HepG2 (cell line): ENCODE data around the gene EMC8. TPM values are rescaled to one million over a fixed set of nuclear protein-coding genes. Genes with fewer than 3 reads are reported as not detected.
A peak's percentile ranks its signal among the peaks of the same experiment; 100 is the strongest.

Experiments
- ATAC-seq: fragments of 200-7000 bp; cut with Tn5 transposase; 3 replicates; pipeline ENCODE4 v1.9.1; 2020; ENCODE audit warnings: mild to moderate bottlenecking, moderate library complexity
- BruUV-seq: library from RNA; stranded (reverse); fragments of 400-500 nt; replicated peaks from 2 replicates; lab custom pipeline; 2021; lab: Mats Ljungman, UMichigan
- CTCF ChIA-PET: fragments of 300-600 bp; formaldehyde crosslinking; extraction: SDS; loops from one replicate; lab custom pipeline; 2021; ENCODE audit warnings: low total read pairs, inconsistent platforms, low intra/inter-chr PET ratio; lab: Yijun Ruan, JAX
- POLR2A ChIA-PET: fragments of 350-600 bp; sonication (Branson Sonifier 250); formaldehyde crosslinking; loops from one replicate; lab custom pipeline; 2020; ENCODE audit warnings: antibody characterized with exemption, inconsistent platforms; lab: Yijun Ruan, JAX
- DNase-seq: peaks from one replicate; pipeline ENCODE4 v3.0.0-alpha.2; 2015; ENCODE audit warnings: low spot score
- FAIRE-seq: peaks from 3 replicates; lab custom pipeline; 2011; peaks lifted over from hg19 to GRCh38; lab: Jason Lieb, UNC
- H2AFZ ChIP-seq: one replicate; pipeline ENCODE4 v1.6.1; 2011; ENCODE audit warnings: low read length, inconsistent platforms
- H3K27ac ChIP-seq: fragments of 300-600 bp; 3 replicates; pipeline ENCODE4 v1.8.0; 2011; ENCODE audit warnings: mixed run types, mild to moderate bottlenecking, mixed read lengths, low read length, inconsistent platforms; ENCODE audit not compliant: insufficient read depth; ENCODE audit errors: extremely low read length
- H3K27me3 ChIP-seq, 2 experiments: fragments of 200-600 bp in 1 of 2; 2 replicates in 1 of 2; 3 replicates in 1 of 2; pipeline versions ENCODE4 v1.6.0 to v1.8.0; 2011; ENCODE audit warnings: low read length in 2 of 2, mild to moderate bottlenecking in 2 of 2, moderate library complexity in 2 of 2, inconsistent platforms in 1 of 2; ENCODE audit not compliant: insufficient read depth in 2 of 2, control insufficient read depth in 1 of 2
- H3K36me3 ChIP-seq, 2 experiments: fragments of 200-600 bp in 1 of 2; replicated peaks in 1 of 2; 2 replicates in 1 of 2; 3 replicates in 1 of 2; pipeline versions ENCODE4 v1.5.1 to v1.8.0; 2011; ENCODE audit warnings: low read length in 2 of 2, inconsistent platforms in 1 of 2; ENCODE audit not compliant: insufficient read depth in 2 of 2, control insufficient read depth in 1 of 2
- H3K4me1 ChIP-seq: 2 replicates; pipeline ENCODE4 v1.5.1; 2012; ENCODE audit warnings: low read length, inconsistent platforms; ENCODE audit not compliant: insufficient read depth
- H3K4me2 ChIP-seq: 2 replicates; pipeline ENCODE4 v1.6.0; 2011; ENCODE audit warnings: low read depth, low read length, inconsistent platforms
- H3K4me3 ChIP-seq, 3 experiments: fragments of 200-600 bp in 1 of 3; sonication (generic), shearing (Covaris generic) in 1 of 3; replicated peaks in 1 of 3; 2 replicates each; pipeline ENCODE4 v1.5.1; 2011 to 2016; ENCODE audit warnings: low read length in 3 of 3, inconsistent platforms in 2 of 3, low read depth in 2 of 3, mild to moderate bottlenecking in 2 of 3, control low read depth in 1 of 3, mixed read lengths in 1 of 3; ENCODE audit not compliant: insufficient read depth in 1 of 3
- H3K79me2 ChIP-seq: one replicate; pipeline ENCODE4 v1.6.1; 2011; ENCODE audit warnings: low read length, inconsistent platforms; ENCODE audit not compliant: insufficient read depth
- H3K9ac ChIP-seq: 2 replicates; pipeline ENCODE4 v1.6.0; 2011; ENCODE audit warnings: mild to moderate bottlenecking, low read depth, low read length, inconsistent platforms; ENCODE audit not compliant: insufficient read depth
- H3K9me3 ChIP-seq: 2 replicates; pipeline ENCODE4 v1.5.1; 2012; ENCODE audit warnings: mild to moderate bottlenecking, low read length
- H4K20me1 ChIP-seq: 2 replicates; pipeline ENCODE4 v1.6.0; 2011; ENCODE audit warnings: inconsistent platforms, mild to moderate bottlenecking, low read length, moderate library complexity; ENCODE audit not compliant: insufficient read depth
- ATF7 ChIP-seq, 2 experiments: fragments of 450-650 bp in 1 of 2; sonication (generic) in 1 of 2; formaldehyde crosslinking in 1 of 2; IDR thresholded peaks; 2 replicates each; pipeline versions ENCODE4 v1.4.0 to v1.6.1; 2016 to 2020; ENCODE audit warnings: antibody characterized with exemption in 1 of 2, mild to moderate bottlenecking in 1 of 2, missing genetic modification reagents in 1 of 2
- SRSF1 ChIP-seq: fragments of 200-400 bp; formaldehyde crosslinking; optimal IDR thresholded peaks from 2 replicates; pipeline ENCODE3; 2017; ENCODE audit warnings: mild to moderate bottlenecking, low read depth, low read length, moderate library complexity
- WGBS: methylation state at CpG from one replicate; pipeline ENCODE4 v1.1.6; 2017; ENCODE audit warnings: low lambda C conversion rate; 5-methylcytosine and 5-hydroxymethylcytosine counted together
- in situ Hi-C: cut with HindIII; loops from 2 replicates; pipeline ENCODE4 v1.10.0; 2017; ENCODE audit warnings: low pct_unique_long_range_greater_than_20kb; ENCODE audit not compliant: extremely low pct_ligation_motif_present
- intact Hi-C: fragments of 100-400 bp; cut with micrococcal nuclease; formaldehyde crosslinking; loops from one replicate; pipeline ENCODE4 v1.10.0; 2022; ENCODE audit not compliant: unreplicated experiment
- polyA plus RNA-seq, 8 experiments: library from polyadenylated mRNA; depleted of rRNA in 3 of 8; stranded (reverse) in 7 of 8; unstranded in 1 of 8; fragments of >200 nt; fragmentation: Illumina TruSeq in 4 of 8; extraction: Trizol in 4 of 8; gene quantifications; 2 replicates each; pipeline versions ENCODE4 v1.2.1 to v1.2.3, GENCODE V29; 2011 to 2016; ENCODE audit warnings: low read depth in 4 of 8, missing spikeins in 1 of 8, mixed read lengths in 1 of 8; ENCODE audit not compliant: insufficient read depth in 1 of 8
- total RNA-seq, 5 experiments: library from RNA; depleted of rRNA; stranded (reverse); fragments of >200 nt; fragmentation: Illumina TruSeq; extraction: Trizol; gene quantifications; 2 replicates each; pipeline ENCODE4 v1.2.3, GENCODE V29; 2016; ENCODE audit warnings: low read depth in 1 of 5
- TF ChIP-seq, protein P1 (sequence below): IDR thresholded peaks from 2 replicates; pipeline ENCODE4 v1.6.1; 2016

The EMC8 gene
- total and polyA plus RNA-seq, 2 of the 13 experiments (the other 11 are each of a cell fraction or from before 2014, with no cell fraction given): 55.0 to 76.0 TPM

GRCh38 chr16:85825326-85825725 is 26.0 kb upstream of the EMC8 start (continued):
- TF ChIP-seq, protein P1, sequence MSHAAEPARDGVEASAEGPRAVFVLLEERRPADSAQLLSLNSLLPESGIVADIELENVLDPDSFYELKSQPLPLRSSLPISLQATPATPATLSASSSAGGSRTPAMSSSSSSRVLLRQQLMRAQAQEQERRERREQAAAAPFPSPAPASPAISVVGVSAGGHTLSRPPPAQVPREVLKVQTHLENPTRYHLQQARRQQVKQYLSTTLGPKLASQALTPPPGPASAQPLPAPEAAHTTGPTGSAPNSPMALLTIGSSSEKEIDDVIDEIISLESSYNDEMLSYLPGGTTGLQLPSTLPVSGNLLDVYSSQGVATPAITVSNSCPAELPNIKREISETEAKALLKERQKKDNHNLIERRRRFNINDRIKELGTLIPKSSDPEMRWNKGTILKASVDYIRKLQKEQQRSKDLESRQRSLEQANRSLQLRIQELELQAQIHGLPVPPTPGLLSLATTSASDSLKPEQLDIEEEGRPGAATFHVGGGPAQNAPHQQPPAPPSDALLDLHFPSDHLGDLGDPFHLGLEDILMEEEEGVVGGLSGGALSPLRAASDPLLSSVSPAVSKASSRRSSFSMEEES (CRISPR knock-in tag): no peak

DNA sequence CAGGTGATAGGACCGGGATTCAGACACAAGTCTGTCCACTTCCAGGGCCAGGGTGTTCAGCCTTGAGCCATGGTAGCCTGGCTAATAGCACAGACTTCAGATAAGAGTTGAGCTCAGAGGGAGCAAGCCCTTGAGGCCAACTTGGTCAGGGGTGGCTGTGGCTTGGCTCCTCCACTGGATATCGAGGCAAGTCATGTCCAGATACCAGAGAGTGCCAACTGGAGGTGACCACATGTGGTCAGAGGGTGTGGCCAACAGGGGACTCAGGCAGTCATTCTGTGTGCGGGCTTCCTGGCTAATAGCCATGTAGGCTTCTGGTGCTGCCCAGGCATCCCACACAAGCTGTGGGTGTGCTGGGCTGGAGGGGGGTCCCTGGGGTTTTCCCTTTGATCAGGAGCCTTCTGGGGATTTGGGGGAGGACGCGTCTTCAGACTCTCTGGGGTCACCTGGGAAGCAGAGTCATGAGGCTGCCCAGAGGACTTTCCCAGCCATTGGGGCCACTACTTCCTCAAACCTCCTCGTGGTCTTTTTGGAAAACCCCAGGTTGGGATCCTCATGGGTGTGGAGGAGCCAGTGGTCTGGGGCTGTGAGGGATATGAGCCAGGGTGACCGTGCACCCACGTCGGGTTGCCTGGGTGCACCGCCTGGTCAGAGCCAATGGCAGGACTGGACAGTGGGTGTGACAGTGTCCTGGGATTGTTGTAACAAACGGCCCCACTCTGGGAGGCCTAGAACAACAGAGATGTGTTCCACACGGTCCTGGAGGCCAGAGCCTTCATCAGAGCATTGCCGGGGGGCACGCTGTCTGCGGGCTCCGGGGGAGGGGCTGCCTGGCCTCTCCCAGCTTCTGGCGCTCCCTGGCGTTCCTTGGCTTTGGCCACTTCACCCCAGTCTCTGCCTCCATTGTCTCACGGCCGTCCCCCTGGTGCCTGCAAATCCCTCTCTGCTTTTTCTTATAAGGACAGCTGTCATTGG is 25.1 kb upstream of the EMC8 start:
- POLR2A ChIA-PET: no interaction called here
- peaks cover 2 to 33% of the 10 kb centered on the region in 2 experiments; a peak in 4 of 5 replicates for H3K27me3 ChIP-seq
- H3K4me2 ChIP-seq: no peak overlapping the region
- CTCF ChIA-PET: interaction anchor here (1.0 kb wide), 1 partner anchor 162 kb away, joined by 3 read pairs; no protein-coding TSS in a partner anchor
- H3K9me3 ChIP-seq: no peaks in the 10 kb centered on the region
- TF ChIP-seq SRSF1 (no peak), ATF7 (IDR thresholded peaks at IDR 0.05) (0 out of 2 replicates have a peak, but pooled peaks have one; percentile 48), ATF7 (CRISPR knock-in tag; IDR thresholded peaks at IDR 0.05) (no peak)
- no peaks in the 10 kb centered on the region for H3K36me3 ChIP-seq
- no peak overlapping the region for H3K27ac ChIP-seq
- in situ Hi-C loops (loop anchor here (5.0 to 25.0 kb wide), 4 partner anchors 68 to 688 kb away; partner anchors contain the start of gene FOXF1), intact Hi-C loops (no loop called here)
- no peak for ATAC-seq
- H2AFZ ChIP-seq: no peak overlapping the region
- no peak overlapping the region for H3K4me3 ChIP-seq
- no TSS peak for BruUV-seq
- no peak for DNase-seq
- no peaks in the 10 kb centered on the region for H3K4me1 ChIP-seq
- FAIRE-seq: no peak
- H4K20me1 ChIP-seq: no peaks in the 10 kb centered on the region
- no peaks in the 10 kb centered on the region for H3K79me2 ChIP-seq
- WGBS: 37% methylated on average over 18 of the region's 20 CpGs
- no peak overlapping the region for H3K9ac ChIP-seq
